ENCODE results near the gene TTC6. TPM values are rescaled to one million over a fixed set of nuclear protein-coding genes. Genes with fewer than 3 reads are reported as not detected.

The TTC6 gene
- total and polyA plus RNA-seq, 4 donors: 0.50 to 34.4 (median 5.0) TPM

GRCh38 chr14:37588956-37589714 lies 6.3 kb upstream of the TTC6 start:
- 9 to 10% methylated on average over 16 of the region's 16 CpGs for WGBS, 2 donors
- no peak for ATAC-seq (ENCODE audit: insufficient read depth, low FRiP score)
- Histone ChIP-seq H3K9me3 (ENCODE audit: control insufficient read depth in 4 of 4, insufficient read depth in 3 of 4, low read length in 3 of 4) (peaks cover 0 to 18% (median 0%) of the 10 kb centered on the region in 4 donors), H3K9ac (ENCODE audit: insufficient read depth in 1 of 2, low read length in 2 of 2) (peak overlapping the region; percentile 21 to 71), H3K36me3 (ENCODE audit: control insufficient read depth in 4 of 4, insufficient read depth in 4 of 4, low read length in 4 of 4) (no peaks in the 10 kb centered on the region), H3K4me3 (no peak overlapping the region), H3K4me1 (ENCODE audit: control insufficient read depth in 5 of 5, insufficient read depth in 5 of 5, low read length in 5 of 5) (peaks cover 0 to 14% (median 0%) of the 10 kb centered on the region in 5 donors), H3K27me3 (ENCODE audit: control insufficient read depth in 3 of 3, insufficient read depth in 3 of 3, low read length in 2 of 3) (peaks cover 4 to 91% (median 87%) of the 10 kb centered on the region in 3 donors), H3K27ac (ENCODE audit: low read depth in 1 of 2, low read length in 1 of 2) (peak overlapping the region in 1 of 2 donors; percentile 57)
- DNase-seq: peak in 2 of 3 donors; percentile 47 to 65
- TF ChIP-seq, protein P1, sequence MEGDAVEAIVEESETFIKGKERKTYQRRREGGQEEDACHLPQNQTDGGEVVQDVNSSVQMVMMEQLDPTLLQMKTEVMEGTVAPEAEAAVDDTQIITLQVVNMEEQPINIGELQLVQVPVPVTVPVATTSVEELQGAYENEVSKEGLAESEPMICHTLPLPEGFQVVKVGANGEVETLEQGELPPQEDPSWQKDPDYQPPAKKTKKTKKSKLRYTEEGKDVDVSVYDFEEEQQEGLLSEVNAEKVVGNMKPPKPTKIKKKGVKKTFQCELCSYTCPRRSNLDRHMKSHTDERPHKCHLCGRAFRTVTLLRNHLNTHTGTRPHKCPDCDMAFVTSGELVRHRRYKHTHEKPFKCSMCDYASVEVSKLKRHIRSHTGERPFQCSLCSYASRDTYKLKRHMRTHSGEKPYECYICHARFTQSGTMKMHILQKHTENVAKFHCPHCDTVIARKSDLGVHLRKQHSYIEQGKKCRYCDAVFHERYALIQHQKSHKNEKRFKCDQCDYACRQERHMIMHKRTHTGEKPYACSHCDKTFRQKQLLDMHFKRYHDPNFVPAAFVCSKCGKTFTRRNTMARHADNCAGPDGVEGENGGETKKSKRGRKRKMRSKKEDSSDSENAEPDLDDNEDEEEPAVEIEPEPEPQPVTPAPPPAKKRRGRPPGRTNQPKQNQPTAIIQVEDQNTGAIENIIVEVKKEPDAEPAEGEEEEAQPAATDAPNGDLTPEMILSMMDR (IDR thresholded peaks at IDR 0.05; ENCODE audit: control extremely low read depth, extremely low read depth): no peak

GRCh38 chr14:37589715-37590427 lies 5.6 kb upstream of the TTC6 start:
- DNase-seq (peak in 2 of 3 donors; percentile 20 to 46), ATAC-seq (ENCODE audit: insufficient read depth, low FRiP score) (no peak)
- TF ChIP-seq, protein P1 (IDR thresholded peaks at IDR 0.05; ENCODE audit: control extremely low read depth, extremely low read depth): no peak
- Histone ChIP-seq H3K27me3 (ENCODE audit: control insufficient read depth in 3 of 3, insufficient read depth in 3 of 3, low read length in 2 of 3) (peaks cover 4 to 86% (median 82%) of the 10 kb centered on the region in 3 donors), H3K27ac (ENCODE audit: low read depth in 1 of 2, low read length in 1 of 2) (no peak overlapping the region), H3K4me3 (no peak overlapping the region), H3K9me3 (ENCODE audit: control insufficient read depth in 4 of 4, insufficient read depth in 3 of 4, low read length in 3 of 4) (peaks cover 0 to 18% (median 0%) of the 10 kb centered on the region in 4 donors), H3K36me3 (ENCODE audit: control insufficient read depth in 4 of 4, insufficient read depth in 4 of 4, low read length in 4 of 4) (no peaks in the 10 kb centered on the region), H3K4me1 (ENCODE audit: control insufficient read depth in 5 of 5, insufficient read depth in 5 of 5, low read length in 5 of 5) (peaks cover 0 to 12% (median 0%) of the 10 kb centered on the region in 5 donors), H3K9ac (ENCODE audit: insufficient read depth in 1 of 2, low read length in 2 of 2) (peak overlapping the region; percentile 11 to 40)
- 15 to 17% methylated on average over 6 of the region's 6 CpGs for WGBS, 2 donors

DNA sequence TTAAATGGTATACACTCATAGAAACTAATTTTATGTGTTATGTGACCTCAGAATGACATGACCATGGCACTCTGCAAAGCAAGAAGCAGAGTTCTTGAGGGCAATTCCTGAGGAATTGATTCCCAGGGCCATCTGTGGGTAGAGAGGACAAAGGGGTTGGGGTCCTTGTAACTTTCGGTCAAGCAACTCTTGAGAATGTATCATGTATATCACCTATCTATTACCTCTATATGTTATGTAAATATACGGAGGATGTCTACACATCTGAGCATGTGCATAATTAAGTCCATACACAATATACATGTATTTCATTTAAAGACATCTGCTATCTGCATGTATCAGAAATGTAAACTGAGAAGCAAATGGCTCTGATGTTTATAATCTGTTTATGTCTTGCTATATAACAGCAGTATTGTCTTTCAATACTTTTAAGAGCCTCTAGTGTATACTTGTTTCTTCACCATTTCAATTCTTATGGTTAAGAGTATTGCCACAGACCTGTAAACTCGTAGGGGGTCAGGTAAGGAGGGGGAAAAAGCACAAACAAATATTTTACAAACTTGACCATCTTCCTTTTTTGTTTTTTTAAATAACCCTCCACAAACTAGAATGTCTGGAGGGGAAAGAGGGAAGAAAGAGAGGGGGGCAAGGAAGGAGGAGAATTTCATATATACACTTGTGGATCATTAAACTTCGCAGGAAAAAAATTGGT lies 4.8 kb upstream of the TTC6 start:
- no peak for ATAC-seq (ENCODE audit: insufficient read depth, low FRiP score)
- peak overlapping the region; percentile 11 to 58 for H3K9ac ChIP-seq (ENCODE audit: insufficient read depth in 1 of 2, low read length in 2 of 2)
- H3K27ac ChIP-seq (ENCODE audit: low read depth in 1 of 2, low read length in 1 of 2): no peak overlapping the region
- peak in 2 of 3 donors; percentile 37 to 41 for DNase-seq
- no peak overlapping the region for H3K4me3 ChIP-seq
- H3K9me3 ChIP-seq (ENCODE audit: control insufficient read depth in 4 of 4, insufficient read depth in 3 of 4, low read length in 3 of 4): peaks cover 0 to 14% (median 0%) of the 10 kb centered on the region in 4 donors
- TF ChIP-seq, protein P1 (IDR thresholded peaks at IDR 0.05; ENCODE audit: control extremely low read depth, extremely low read depth): no peak
- peaks cover 6 to 81% (median 78%) of the 10 kb centered on the region in 3 donors for H3K27me3 ChIP-seq (ENCODE audit: control insufficient read depth in 3 of 3, insufficient read depth in 3 of 3, low read length in 2 of 3)
- peaks cover 0 to 12% (median 3%) of the 10 kb centered on the region in 5 donors for H3K4me1 ChIP-seq (ENCODE audit: control insufficient read depth in 5 of 5, insufficient read depth in 5 of 5, low read length in 5 of 5)
- no peaks in the 10 kb centered on the region for H3K36me3 ChIP-seq (ENCODE audit: control insufficient read depth in 4 of 4, insufficient read depth in 4 of 4, low read length in 4 of 4)
- 10 to 14% methylated on average over 4 of the region's 4 CpGs for WGBS, 2 donors

All from lung (tissue), 12 donors.